Measurements from ENCODE around the gene STX1A.

- TF ChIP-seq CTCF (IDR thresholded peaks at IDR 0.05; ENCODE audit: low read length) (no peak), EZH2 (IDR thresholded peaks at IDR 0.05; ENCODE audit: borderline replicate concordance, low read length) (no peak)
These were observed 3.3 kb upstream of the STX1A start for GRCh38 chr7:73722785-73723184.

Data from OCI-LY1 (cell line).